Thoracic aorta (tissue), 2 donors: Measurements from ENCODE around the gene EXOSC5. TPM values are rescaled to one million over a fixed set of nuclear protein-coding genes. Genes with fewer than 3 reads are reported as not detected.
"Not testable (repeated sequence)": the region's sequence is repeated elsewhere in the genome, so short reads cannot be mapped to it uniquely, and the experiment has no call there.

ENCODE experiments used
- ATAC-seq: fragments of 150-250 bp; one replicate; pipeline ENCODE4 v1.8.0; 2017; ENCODE audit warnings: low read depth; ENCODE audit not compliant: insufficient number of reproducible peaks, low FRiP score
- DNase-seq: peaks from one replicate; pipeline ENCODE4 v3.0.0-alpha.2; 2020; ENCODE audit warnings: low spot score
- H3K27ac ChIP-seq, 2 donors: fragments of 200-600 bp; sonication (generic); 1 replicate in 1 of 2; 2 replicates in 1 of 2; pipeline ENCODE4 v1.5.1; 2016; ENCODE audit warnings: mild to moderate bottlenecking in 2 of 2, moderate library complexity in 2 of 2
- H3K27me3 ChIP-seq: fragments of 200-600 bp; sonication (generic); replicated peaks from 2 replicates; pipeline ENCODE4 v1.6.0; 2016; ENCODE audit warnings: mild to moderate bottlenecking; ENCODE audit not compliant: insufficient read depth
- H3K36me3 ChIP-seq: fragments of 200-600 bp; sonication (generic); one replicate; pipeline ENCODE4 v1.5.1; 2016
- H3K4me1 ChIP-seq, 2 donors: fragments of 200-600 bp; sonication (generic); 1 replicate in 1 of 2; 2 replicates in 1 of 2; pipeline versions ENCODE4 v1.5.1 to v1.6.0; 2016; ENCODE audit warnings: low read depth in 2 of 2, mild to moderate bottlenecking in 1 of 2; ENCODE audit not compliant: control insufficient read depth in 1 of 2
- H3K4me3 ChIP-seq: fragments of 200-600 bp; sonication (generic); 2 replicates; pipeline ENCODE4 v1.5.1; 2016; ENCODE audit warnings: mild to moderate bottlenecking
- H3K9me3 ChIP-seq: fragments of 200-600 bp; sonication (generic); 2 replicates; pipeline ENCODE4 v1.5.1; 2016
- CTCF ChIP-seq: fragments of 200-600 bp; sonication (generic); IDR thresholded peaks from one replicate; pipeline ENCODE4 v1.5.1; 2019; ENCODE audit warnings: antibody characterized with exemption
- total RNA-seq, 2 donors: library from RNA; depleted of rRNA; stranded (reverse); fragments of >200 nt; gene quantifications; one replicate each; pipeline versions ENCODE4 v1.1.0 to v1.2.3, GENCODE V29; 2016

The EXOSC5 gene
- total RNA-seq, 2 donors from 2014 or later, result 7.1 to 16.9 TPM

GRCh38 chr19:41392775-41393174 lies 4.4 kb downstream of the EXOSC5 start:
- Histone ChIP-seq H3K36me3 (peaks cover 10% of the 10 kb centered on the region), H3K9me3 (no peaks in the 10 kb centered on the region), H3K4me1 (peaks cover 4 to 7% of the 10 kb centered on the region in 2 donors), H3K4me3 (no peak overlapping the region), H3K27ac (no peak overlapping the region), H3K27me3 (no peaks in the 10 kb centered on the region)
- TF ChIP-seq CTCF, result no peak
- no peak for ATAC-seq
- no peak for DNase-seq

GRCh38 chr19:41391618-41392017 lies 5.5 kb downstream of the EXOSC5 start:
- no peak for TF ChIP-seq CTCF
- ATAC-seq, result no peak
- no peaks in the 10 kb centered on the region for H3K9me3 ChIP-seq
- H3K4me3 ChIP-seq, result no peak overlapping the region
- DNase-seq, result no peak
- no peak overlapping the region for H3K27ac ChIP-seq
- H3K27me3 ChIP-seq, result no peaks in the 10 kb centered on the region
- H3K36me3 ChIP-seq, result peaks cover 14% of the 10 kb centered on the region
- peaks cover 4 to 7% of the 10 kb centered on the region in 2 donors for H3K4me1 ChIP-seq

DNA sequence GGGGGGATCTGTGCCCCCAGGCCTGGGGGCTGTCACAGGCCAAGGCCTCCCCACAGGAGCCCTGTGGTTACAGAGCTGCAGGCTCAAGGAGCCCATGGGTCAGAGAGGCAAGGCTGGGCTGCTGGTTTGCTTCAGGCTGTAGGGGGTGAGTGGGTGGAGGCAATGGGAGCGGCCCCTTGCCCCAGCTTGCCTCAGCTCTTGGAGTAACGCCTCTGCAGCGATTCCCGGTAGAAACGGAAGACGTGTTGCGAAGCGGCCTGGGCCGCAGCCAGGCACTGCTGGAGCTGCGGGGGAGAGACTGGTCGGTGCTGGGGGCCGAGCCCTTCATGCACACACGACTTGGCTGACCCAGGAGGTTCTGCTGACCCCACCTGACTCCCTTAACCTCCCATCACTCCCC lies 10.7 kb downstream of the EXOSC5 start:
- H3K36me3 ChIP-seq, result peaks cover 14% of the 10 kb centered on the region
- TF ChIP-seq CTCF, result no peak
- no peaks in the 10 kb centered on the region for H3K4me1 ChIP-seq
- no peaks in the 10 kb centered on the region for H3K27me3 ChIP-seq
- DNase-seq (no peak), ATAC-seq (no peak)
- no peaks in the 10 kb centered on the region for H3K9me3 ChIP-seq
- no peak overlapping the region for H3K4me3 ChIP-seq
- H3K27ac ChIP-seq, result no peak overlapping the region

DNA sequence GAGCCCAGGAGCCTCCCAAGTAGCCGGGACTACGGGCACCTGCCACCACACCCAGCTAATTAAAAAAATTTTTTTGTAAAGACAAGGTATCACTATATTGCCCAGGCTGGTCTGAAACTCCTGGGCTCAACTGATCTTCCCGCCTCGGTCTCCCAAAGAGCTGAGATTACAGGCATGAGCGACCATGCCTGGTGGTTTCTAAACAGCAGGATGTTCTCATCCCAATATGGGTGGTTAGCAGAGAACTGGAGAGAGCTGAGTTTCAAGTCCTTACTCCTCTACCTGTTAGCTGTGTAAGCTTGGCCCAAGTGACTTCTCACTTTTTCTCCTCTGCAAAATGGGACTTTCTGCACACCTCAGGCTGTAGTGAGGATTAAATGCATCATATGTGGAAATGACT lies 12.8 kb downstream of the EXOSC5 start:
- DNase-seq (no peak), ATAC-seq (no peak)
- Histone ChIP-seq H3K36me3 (peaks cover 4% of the 10 kb centered on the region), H3K9me3 (no peaks in the 10 kb centered on the region), H3K27ac (no peak overlapping the region), H3K4me1 (no peaks in the 10 kb centered on the region), H3K27me3 (no peaks in the 10 kb centered on the region), H3K4me3 (no peak overlapping the region)
- TF ChIP-seq CTCF, result no peak

GRCh38 chr19:41381536-41381935 lies 15.6 kb downstream of the EXOSC5 start:
- H3K9me3 ChIP-seq, ATAC-seq, DNase-seq, H3K4me1 ChIP-seq, H3K27ac ChIP-seq, H3K27me3 ChIP-seq, H3K4me3 ChIP-seq, H3K36me3 ChIP-seq: not testable (repeated sequence)

DNA sequence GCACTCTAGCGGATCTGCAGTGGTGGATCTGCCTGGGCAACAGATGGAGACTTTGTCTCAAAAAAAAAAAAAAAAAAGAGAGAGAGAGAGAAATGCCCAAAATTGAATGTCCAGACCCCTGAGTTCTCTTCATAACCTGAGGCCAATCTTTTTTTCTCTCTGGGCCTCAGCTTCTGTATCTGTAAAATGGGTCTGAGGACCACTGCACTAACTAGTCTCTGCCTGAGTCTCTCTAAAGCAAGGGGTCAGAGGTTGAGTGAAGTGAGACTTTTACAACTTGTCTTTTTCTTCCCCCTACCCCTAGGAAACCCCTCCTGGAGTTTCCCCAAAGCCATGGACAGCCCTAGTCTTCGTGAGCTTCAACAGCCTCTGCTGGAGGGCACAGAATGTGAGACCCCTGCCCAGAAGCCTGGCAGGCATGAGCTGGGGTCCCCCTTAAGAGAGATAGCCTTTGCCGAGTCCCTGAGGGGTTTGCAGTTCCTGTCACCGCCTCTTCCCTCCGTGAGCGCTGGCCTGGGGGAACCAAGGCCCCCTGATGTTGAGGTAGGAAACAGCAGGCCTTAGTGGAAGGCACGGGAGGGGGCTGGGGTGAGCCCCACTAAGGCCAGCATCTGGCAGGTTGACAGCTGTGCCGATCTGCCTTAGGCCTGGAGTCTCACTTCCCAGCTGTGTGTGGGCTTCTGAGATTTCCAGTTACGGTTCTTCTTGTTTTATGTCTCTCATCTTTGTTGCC lies 19.0 kb downstream of the EXOSC5 start:
- H3K4me3 ChIP-seq, result no peak overlapping the region
- H3K9me3 ChIP-seq, result no peaks in the 10 kb centered on the region
- no peak for DNase-seq
- H3K4me1 ChIP-seq, result peaks cover 19 to 22% of the 10 kb centered on the region in 2 donors
- no peak for ATAC-seq
- no peaks in the 10 kb centered on the region for H3K27me3 ChIP-seq
- peak overlapping the region in 1 of 2 donors; percentile 11 for H3K27ac ChIP-seq
- no peak for TF ChIP-seq CTCF
- H3K36me3 ChIP-seq, result no peaks in the 10 kb centered on the region
